HCT116 (cell line): ENCODE data around the gene GSTO2. TPM values are rescaled to one million over a fixed set of nuclear protein-coding genes. Genes with fewer than 3 reads are reported as not detected.

Experiments used
- ATAC-seq: fragments of 200-7000 bp; cut with Tn5 transposase; 2 replicates; pipeline ENCODE4 v1.9.1; 2020; ENCODE audit warnings: mild to moderate bottlenecking, moderate library complexity
- BruUV-seq: library from RNA; stranded (reverse); fragments of 400-500 nt; replicated peaks from 2 replicates; lab custom pipeline; 2021; lab: Mats Ljungman, UMichigan
- CTCF ChIA-PET: fragments of 300-600 bp; sonication (Branson Sonifier 250); formaldehyde crosslinking; loops from one replicate; lab custom pipeline; 2021; ENCODE audit warnings: antibody characterized with exemption; lab: Charles Lee
- POLR2A ChIA-PET: fragments of 300-600, 350-600 bp; sonication (Branson Sonifier 250); formaldehyde crosslinking; loops from one replicate; lab custom pipeline; 2021; ENCODE audit warnings: antibody characterized with exemption; lab: Charles Lee
- RAD21 ChIA-PET, 2 experiments: fragments of 300-600 bp; sonication (Branson Sonifier 250); formaldehyde crosslinking; loops; one replicate each; lab custom pipeline; 2023; ENCODE audit warnings: low total read pairs in 2 of 2; ENCODE audit not compliant: uncharacterized antibody in 2 of 2, unreplicated experiment in 2 of 2, low non-redundant PET in 1 of 2; lab: Charles Lee
- DNase-seq: peaks from one replicate; pipeline ENCODE4 v3.0.0-alpha.2; 2010; ENCODE audit warnings: low read depth, low spot score
- H2AFZ ChIP-seq: fragments of 200-600 bp; shearing (Covaris generic), sonication (generic); 2 replicates; pipeline ENCODE4 v1.6.1; 2017; ENCODE audit warnings: low read depth, mixed run types, mixed read lengths, antibody characterized with exemption, low read length; ENCODE audit not compliant: poor library complexity, severe bottlenecking
- H3K27ac ChIP-seq: 2 replicates; pipeline ENCODE4 v1.5.1; 2012; ENCODE audit warnings: low read depth, low read length
- H3K27me3 ChIP-seq: fragments of 200-600 bp; sonication (generic); 2 replicates; pipeline ENCODE4 v1.6.1; 2016; ENCODE audit warnings: mixed run types, low read length, mixed read lengths; ENCODE audit not compliant: insufficient read depth
- H3K36me3 ChIP-seq, 2 experiments: fragments of 200-500 bp in 1 of 2; fragments of 200-600 bp in 1 of 2; sonication (Bioruptor generic) in 1 of 2; sonication (generic) in 1 of 2; 2 replicates each; pipeline versions ENCODE4 v1.5.1 to v1.6.1; 2014 to 2016; ENCODE audit warnings: low read length in 2 of 2, inconsistent platforms in 1 of 2, mixed read lengths in 1 of 2, mixed run types in 1 of 2; ENCODE audit not compliant: insufficient read depth in 2 of 2, control insufficient read depth in 1 of 2
- H3K4me1 ChIP-seq, 2 experiments: fragments of 200-600 bp in 1 of 2; sonication (generic) in 1 of 2; 2 replicates each; pipeline versions ENCODE4 v1.5.1 to v1.6.1; 2012 to 2017; ENCODE audit warnings: low read length in 2 of 2, inconsistent platforms in 1 of 2, mild to moderate bottlenecking in 1 of 2, mixed read lengths in 1 of 2, mixed run types in 1 of 2, moderate library complexity in 1 of 2; ENCODE audit not compliant: insufficient read depth in 2 of 2, control insufficient read depth in 1 of 2
- H3K4me2 ChIP-seq: fragments of 200-600 bp; sonication (generic); 2 replicates; pipeline ENCODE4 v1.6.1; 2017; ENCODE audit warnings: mixed run types, low read length, mixed read lengths
- H3K4me3 ChIP-seq, 2 experiments: fragments of 200-600 bp in 1 of 2; sonication (generic) in 1 of 2; replicated peaks in 1 of 2; 2 replicates each; pipeline ENCODE4 v1.5.1; 2011 to 2016; ENCODE audit warnings: low read length in 2 of 2, control low read depth in 1 of 2, low read depth in 1 of 2, mild to moderate bottlenecking in 1 of 2, mixed read lengths in 1 of 2, mixed run types in 1 of 2
- H3K79me2 ChIP-seq: fragments of 200-600 bp; sonication (generic); 2 replicates; pipeline ENCODE4 v1.6.1; 2017; ENCODE audit warnings: mild to moderate bottlenecking, mixed run types, low read length, moderate library complexity, mixed read lengths; ENCODE audit not compliant: insufficient read depth
- H3K9ac ChIP-seq: fragments of 200-600 bp; sonication (generic); 2 replicates; pipeline ENCODE4 v1.6.1; 2016; ENCODE audit warnings: low read length, mixed read lengths
- H3K9me2 ChIP-seq: fragments of 200-600 bp; sonication (generic), shearing (Covaris generic); 2 replicates; pipeline ENCODE4 v1.6.1; 2017; ENCODE audit warnings: mixed run types, mild to moderate bottlenecking, moderate library complexity; ENCODE audit not compliant: insufficient read depth
- H3K9me3 ChIP-seq, 2 experiments: fragments of 200-500 bp in 1 of 2; fragments of 200-600 bp in 1 of 2; sonication (Bioruptor generic) in 1 of 2; sonication (generic) in 1 of 2; 2 replicates each; pipeline ENCODE4 v1.6.1; 2014 to 2017; ENCODE audit warnings: low read length in 2 of 2, mixed read lengths in 2 of 2, inconsistent platforms in 1 of 2, low read depth in 1 of 2, mild to moderate bottlenecking in 1 of 2, mixed run types in 1 of 2, moderate library complexity in 1 of 2; ENCODE audit not compliant: control insufficient read depth in 1 of 2, insufficient read depth in 1 of 2
- H4K20me1 ChIP-seq: fragments of 200-600 bp; sonication (generic), shearing (Covaris generic); 2 replicates; pipeline ENCODE4 v1.6.1; 2017; ENCODE audit warnings: mixed run types, mild to moderate bottlenecking, moderate library complexity; ENCODE audit not compliant: insufficient read depth
- ATF3 ChIP-seq: IDR thresholded peaks from 2 replicates; pipeline ENCODE4 v1.6.1; 2012
- CBX3 ChIP-seq: IDR thresholded peaks from 2 replicates; pipeline ENCODE4 v1.6.1; 2012; ENCODE audit warnings: low read depth
- CEBPB ChIP-seq: IDR thresholded peaks from 2 replicates; pipeline ENCODE4 v1.6.1; 2012; ENCODE audit warnings: low read depth
- CTCF ChIP-seq, 3 experiments: fragments of 200-600 bp in 1 of 3; sonication (generic) in 1 of 3; IDR thresholded peaks in 2 of 3; conservative IDR thresholded peaks in 1 of 3; 2 replicates each; pipeline ENCODE4 v1.5.1; 2012 to 2017; ENCODE audit warnings: low read depth in 2 of 3, low read length in 2 of 3, antibody characterized with exemption in 1 of 3, borderline replicate concordance in 1 of 3, control low read depth in 1 of 3, mild to moderate bottlenecking in 1 of 3, mixed read lengths in 1 of 3, mixed run types in 1 of 3, moderate library complexity in 1 of 3; ENCODE audit not compliant: insufficient read depth in 1 of 3
- EZH2 ChIP-seq: fragments of 200-600 bp; sonication (generic); IDR thresholded peaks from 2 replicates; pipeline ENCODE4 v1.6.1; 2017; ENCODE audit warnings: antibody characterized with exemption, mixed run types
- EZH2phosphoT487 ChIP-seq: fragments of 200-600 bp; IDR thresholded peaks from 2 replicates; pipeline ENCODE4 v1.6.1; 2018; ENCODE audit warnings: antibody characterized with exemption, borderline replicate concordance
- JUND ChIP-seq: IDR thresholded peaks from 2 replicates; pipeline ENCODE4 v1.6.1; 2012
- MAX ChIP-seq: IDR thresholded peaks from 2 replicates; pipeline ENCODE4 v1.6.1; 2012
- POLR2A ChIP-seq: IDR thresholded peaks from 2 replicates; pipeline ENCODE4 v1.7.0; 2011; ENCODE audit warnings: borderline replicate concordance; ENCODE audit not compliant: insufficient read depth, insufficient read length; ENCODE audit errors: extremely low read depth
- POLR2AphosphoS5 ChIP-seq: IDR thresholded peaks from 2 replicates; pipeline ENCODE4 v1.6.1; 2011; ENCODE audit warnings: mild to moderate bottlenecking, low read depth, low read length, moderate library complexity
- RAD21 ChIP-seq: IDR thresholded peaks from 2 replicates; pipeline ENCODE4 v1.6.1; 2012; ENCODE audit warnings: low read depth, mild to moderate bottlenecking
- SIN3A ChIP-seq: IDR thresholded peaks from 2 replicates; pipeline ENCODE4 v1.6.1; 2012; ENCODE audit warnings: low read depth
- SP1 ChIP-seq: IDR thresholded peaks from 2 replicates; pipeline ENCODE4 v1.6.1; 2012; ENCODE audit warnings: low read depth
- SRF ChIP-seq: IDR thresholded peaks from 2 replicates; pipeline ENCODE4 v1.6.1; 2012; ENCODE audit warnings: low read depth
- TCF7L2 ChIP-seq: IDR thresholded peaks from 2 replicates; pipeline ENCODE4 v1.7.0; 2011; ENCODE audit warnings: borderline replicate concordance, inconsistent platforms; ENCODE audit not compliant: insufficient read depth, insufficient read length; ENCODE audit errors: extremely low read depth
- YY1 ChIP-seq: IDR thresholded peaks from 2 replicates; pipeline ENCODE4 v1.6.1; 2011; ENCODE audit warnings: low read length, low read depth, moderate library complexity, mild to moderate bottlenecking; ENCODE audit not compliant: insufficient replicate concordance; ENCODE audit errors: extremely low read depth
- ZFX ChIP-seq: fragments of 450-650 bp; IDR thresholded peaks from 2 replicates; pipeline ENCODE4 v1.6.1; 2017
- ZNF274 ChIP-seq: fragments of 200-500 bp; sonication (Bioruptor generic); IDR thresholded peaks from 2 replicates; pipeline ENCODE4 v1.6.1; 2014; ENCODE audit warnings: mild to moderate bottlenecking, low read depth, low read length, inconsistent platforms
- intact Hi-C: fragments of 100-400 bp; cut with micrococcal nuclease; formaldehyde crosslinking; loops from 2 replicates; pipeline ENCODE4 v1.10.0; 2022
- total RNA-seq: library from RNA; stranded (reverse); gene quantifications from one replicate; pipeline ENCODE4 v1.2.1, GENCODE V29; 2021; ENCODE audit not compliant: unreplicated experiment

The GSTO2 gene
- total RNA-seq, 1 experiment from 2014 or later = 115 TPM

GRCh38 chr10:104303594-104304355 lies 34.8 kb downstream of the GSTO2 start:
- RAD21 ChIA-PET = no interaction called here
- Histone ChIP-seq H3K9ac (no peak overlapping the region), H3K79me2 (no peaks in the 10 kb centered on the region), H3K4me1 (peaks cover 0 to 2% of the 10 kb centered on the region in 2 experiments; a peak in 1 of 4 replicates), H3K36me3 (peaks cover 4 to 25% of the 10 kb centered on the region in 2 experiments; a peak in 2 of 4 replicates), H3K27me3 (no peaks in the 10 kb centered on the region), H4K20me1 (no peaks in the 10 kb centered on the region), H2AFZ (no peak overlapping the region), H3K27ac (no peak overlapping the region), H3K9me2 (no peaks in the 10 kb centered on the region), H3K4me2 (no peak overlapping the region), H3K4me3 (no peak overlapping the region), H3K9me3 (no peaks in the 10 kb centered on the region)
- intact Hi-C loops = no loop called here
- TF ChIP-seq CTCF (IDR thresholded peaks at IDR 0.05 in 2 of 3, conservative IDR thresholded peaks at IDR 0.05 in 1 of 3; ENCODE audit: borderline replicate concordance in 1 of 3, insufficient read depth in 1 of 3, low read depth in 2 of 3, low read length in 2 of 3) = no peak
- TF ChIP-seq ZNF274 = no peak
- TF ChIP-seq TCF7L2 = no peak
- no peak for TF ChIP-seq POLR2A
- POLR2A ChIA-PET = no interaction called here
- no peak for DNase-seq
- no TSS peak for BruUV-seq
- CTCF ChIA-PET = interaction anchor here (1.2 to 1.5 kb wide), 4 partner anchors 10 to 319 kb away, joined by 3 to 7 read pairs (median 4); partner anchors contain the start of gene CFAP58
- ATAC-seq = no peak

GRCh38 chr10:104304356-104304745 lies 35.4 kb downstream of the GSTO2 start:
- Histone ChIP-seq H3K9me3 (no peaks in the 10 kb centered on the region), H3K4me3 (no peak overlapping the region), H3K4me1 (peaks cover 0 to 2% of the 10 kb centered on the region in 2 experiments; a peak in 1 of 4 replicates), H3K4me2 (no peak overlapping the region), H3K79me2 (no peaks in the 10 kb centered on the region), H3K9ac (no peak overlapping the region), H2AFZ (no peak overlapping the region), H4K20me1 (no peaks in the 10 kb centered on the region), H3K36me3 (peaks cover 4 to 19% of the 10 kb centered on the region in 2 experiments; a peak in 2 of 4 replicates), H3K27me3 (no peaks in the 10 kb centered on the region), H3K9me2 (no peaks in the 10 kb centered on the region), H3K27ac (no peak overlapping the region)
- intact Hi-C loops = no loop called here
- CTCF ChIA-PET = interaction anchor here (1.2 to 2.8 kb wide), 7 partner anchors 9 to 318 kb away, joined by 3 to 42 read pairs (median 6); partner anchors contain the start of gene CFAP58
- BruUV-seq = no TSS peak
- ATAC-seq = no peak
- RAD21 ChIA-PET = no interaction called here
- POLR2A ChIA-PET = no interaction called here
- DNase-seq = no peak
- TF ChIP-seq YY1 (no peak), CEBPB (no peak), SP1 (no peak), CBX3 (no peak), ATF3 (no peak), RAD21 (no peak), ZFX (no peak), SIN3A (no peak), MAX (no peak), SRF (no peak), JUND (no peak), TCF7L2 (no peak), EZH2phosphoT487 (no peak), POLR2AphosphoS5 (no peak), EZH2 (no peak), ZNF274 (no peak)
